HEK293 (cell line): ENCODE results near the gene OR14I1.

ENCODE experiments used
- CTCF ChIA-PET: fragments of 350-600 bp; formaldehyde crosslinking; extraction: SDS; loops from one replicate; lab custom pipeline; 2021; ENCODE audit warnings: antibody characterized with exemption; lab: Yijun Ruan, JAX
- POLR2A ChIA-PET: fragments of 300-600 bp; formaldehyde crosslinking; extraction: SDS; loops from one replicate; lab custom pipeline; 2020; ENCODE audit warnings: antibody characterized with exemption, inconsistent platforms; lab: Yijun Ruan, JAX
- H3K27ac ChIP-seq: fragments of 200-500 bp; sonication (Bioruptor generic); 2 replicates; pipeline ENCODE4 v1.5.1; 2014; ENCODE audit warnings: low read depth, low read length, control low read depth, inconsistent platforms; ENCODE audit errors: extremely low read depth
- H3K36me3 ChIP-seq, 2 experiments: fragments of 200-500 bp in 1 of 2; sonication (Bioruptor generic) in 1 of 2; 1 replicate in 1 of 2; 2 replicates in 1 of 2; pipeline ENCODE4 v1.5.1; 2014 to 2017; ENCODE audit warnings: inconsistent platforms in 2 of 2, low read length in 2 of 2; ENCODE audit not compliant: control insufficient read depth in 2 of 2, insufficient read depth in 1 of 2
- H3K4me1 ChIP-seq: fragments of 200-500 bp; sonication (Bioruptor generic); 2 replicates; pipeline ENCODE4 v1.5.1; 2014; ENCODE audit warnings: mild to moderate bottlenecking, low read length, inconsistent platforms; ENCODE audit not compliant: control insufficient read depth, insufficient read depth
- H3K4me3 ChIP-seq: 2 replicates; pipeline ENCODE4 v1.5.1; 2011; ENCODE audit warnings: low read depth, mild to moderate bottlenecking, control low read depth, low read length, moderate library complexity
- H3K9me3 ChIP-seq: fragments of 200-500 bp; sonication (Bioruptor generic); 2 replicates; pipeline ENCODE4 v1.5.1; 2014; ENCODE audit warnings: low read depth, low read length, inconsistent platforms; ENCODE audit not compliant: control insufficient read depth, insufficient read depth
- ELK4 ChIP-seq: IDR thresholded peaks from 2 replicates; pipeline ENCODE4 v1.6.1; 2011; ENCODE audit warnings: mild to moderate bottlenecking, low read depth, low read length, borderline replicate concordance
- HOXA7 ChIP-seq: sonication (generic); formaldehyde crosslinking; IDR thresholded peaks from 2 replicates; pipeline ENCODE4 v1.8.1; 2022; ENCODE audit warnings: missing genetic modification reagents, borderline replicate concordance
- RBAK ChIP-seq: fragments of 450-650 bp; formaldehyde crosslinking; IDR thresholded peaks from 2 replicates; pipeline ENCODE4 v1.5.1; 2016; ENCODE audit warnings: missing biosample characterization, missing genetic modification characterization
- SCRT1 ChIP-seq: fragments of 450-650 bp; formaldehyde crosslinking; IDR thresholded peaks from 2 replicates; pipeline ENCODE4 v1.5.1; 2016; ENCODE audit warnings: missing biosample characterization, missing genetic modification characterization, borderline replicate concordance
- TCF7L2 ChIP-seq: IDR thresholded peaks from 2 replicates; pipeline ENCODE4 v1.6.1; 2011; ENCODE audit warnings: low read depth, mild to moderate bottlenecking, inconsistent platforms, low read length, moderate library complexity, borderline replicate concordance
- YY2 ChIP-seq: fragments of 450-650 bp; formaldehyde crosslinking; IDR thresholded peaks from 2 replicates; pipeline ENCODE4 v1.5.1; 2016; ENCODE audit warnings: missing biosample characterization, missing genetic modification characterization
- ZNF132 ChIP-seq: fragments of 450-650 bp; formaldehyde crosslinking; IDR thresholded peaks from 2 replicates; pipeline ENCODE4 v1.5.1; 2017; ENCODE audit warnings: missing biosample characterization, missing genetic modification characterization, borderline replicate concordance
- ZNF146 ChIP-seq: fragments of 450-650 bp; formaldehyde crosslinking; IDR thresholded peaks from 2 replicates; pipeline ENCODE4 v1.5.1; 2016; ENCODE audit warnings: missing biosample characterization, missing genetic modification characterization
- ZNF157 ChIP-seq: fragments of 450-650 bp; formaldehyde crosslinking; IDR thresholded peaks from 2 replicates; pipeline ENCODE4 v1.5.1; 2016; ENCODE audit warnings: missing biosample characterization, missing genetic modification characterization
- ZNF211 ChIP-seq: fragments of 450-650 bp; formaldehyde crosslinking; IDR thresholded peaks from 2 replicates; pipeline ENCODE4 v1.5.1; 2016; ENCODE audit warnings: low read depth, missing biosample characterization, missing genetic modification characterization
- ZNF274 ChIP-seq, 2 experiments: fragments of 200-500 bp in 1 of 2; fragments of 450-650 bp in 1 of 2; sonication (Bioruptor generic) in 1 of 2; formaldehyde crosslinking in 1 of 2; IDR thresholded peaks; 2 replicates each; pipeline versions ENCODE4 v1.5.1 to v1.6.1; 2014 to 2016; ENCODE audit warnings: borderline replicate concordance in 1 of 2, inconsistent platforms in 1 of 2, low read length in 1 of 2, missing biosample characterization in 1 of 2, missing genetic modification characterization in 1 of 2
- ZNF404 ChIP-seq: fragments of 450-650 bp; formaldehyde crosslinking; IDR thresholded peaks from 2 replicates; pipeline ENCODE4 v1.5.1; 2017; ENCODE audit warnings: missing biosample characterization, missing genetic modification characterization
- ZNF416 ChIP-seq: fragments of 450-650 bp; formaldehyde crosslinking; IDR thresholded peaks from 2 replicates; pipeline ENCODE4 v1.5.1; 2016; ENCODE audit warnings: missing biosample characterization, missing genetic modification characterization
- ZNF426 ChIP-seq: fragments of 450-650 bp; formaldehyde crosslinking; IDR thresholded peaks from 2 replicates; pipeline ENCODE4 v1.5.1; 2017; ENCODE audit warnings: missing biosample characterization, missing genetic modification characterization, mild to moderate bottlenecking, inconsistent platforms, moderate library complexity
- ZNF514 ChIP-seq: fragments of 450-650 bp; formaldehyde crosslinking; IDR thresholded peaks from 2 replicates; pipeline ENCODE4 v1.5.1; 2016; ENCODE audit warnings: missing biosample characterization, missing genetic modification characterization
- ZNF521 ChIP-seq: fragments of 450-650 bp; formaldehyde crosslinking; IDR thresholded peaks from 2 replicates; pipeline ENCODE4 v1.5.1; 2017; ENCODE audit warnings: missing biosample characterization, mild to moderate bottlenecking, missing genetic modification characterization
- ZNF670 ChIP-seq: fragments of 450-650 bp; formaldehyde crosslinking; IDR thresholded peaks from 2 replicates; pipeline ENCODE4 v1.5.1; 2016; ENCODE audit warnings: missing biosample characterization, missing genetic modification characterization, low read depth
- ZNF704 ChIP-seq: fragments of 450-650 bp; formaldehyde crosslinking; IDR thresholded peaks from 2 replicates; pipeline ENCODE4 v1.5.1; 2016; ENCODE audit warnings: missing biosample characterization, missing genetic modification characterization
- ZNF837 ChIP-seq: fragments of 450-650 bp; formaldehyde crosslinking; IDR thresholded peaks from 2 replicates; pipeline ENCODE4 v1.5.1; 2016; ENCODE audit warnings: missing biosample characterization, missing genetic modification characterization
- TF ChIP-seq, protein P1 (sequence below): fragments of 450-650 bp; formaldehyde crosslinking; IDR thresholded peaks from 2 replicates; pipeline ENCODE4 v1.5.1; 2016; ENCODE audit warnings: missing biosample characterization, missing genetic modification characterization
- TF ChIP-seq, protein P2 (sequence below): fragments of 450-650 bp; formaldehyde crosslinking; IDR thresholded peaks from 2 replicates; pipeline ENCODE4 v1.5.1; 2017; ENCODE audit warnings: missing biosample characterization, missing genetic modification characterization
- TF ChIP-seq, protein P3 (sequence below): fragments of 450-650 bp; formaldehyde crosslinking; IDR thresholded peaks from 2 replicates; pipeline ENCODE4 v1.5.1; 2016; ENCODE audit warnings: missing biosample characterization, missing genetic modification characterization, low read depth
- TF ChIP-seq, protein P4 (sequence below): fragments of 450-650 bp; formaldehyde crosslinking; IDR thresholded peaks from 2 replicates; pipeline ENCODE4; 2016; ENCODE audit warnings: missing biosample characterization, missing genetic modification characterization

OR14I1 gene

DNA sequence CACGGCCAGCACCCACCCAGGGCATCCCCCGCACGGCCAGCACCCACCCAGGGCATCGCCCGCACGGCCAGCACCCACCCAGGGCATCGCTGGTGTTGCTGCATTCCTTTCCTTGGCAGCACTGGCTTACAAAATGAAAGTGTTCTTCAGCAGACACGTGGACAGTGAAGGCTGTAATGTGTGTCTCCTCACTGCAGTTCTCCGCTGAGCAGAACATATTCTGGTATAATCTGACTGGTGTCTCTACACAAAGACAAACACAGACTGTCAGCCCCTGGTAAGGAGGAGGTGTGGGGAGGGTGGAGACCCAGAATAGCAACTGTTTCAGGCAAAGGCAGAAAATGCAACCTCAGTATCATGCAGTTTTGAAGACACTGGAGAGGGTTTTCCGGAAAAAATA is 45.6 kb upstream of the OR14I1 start:
- H3K27ac ChIP-seq = no peak overlapping the region
- H3K9me3 ChIP-seq = no peaks in the 10 kb centered on the region
- TF ChIP-seq ZNF426 (tag by site-specific recombination) (no peak), ZNF521 (tag by site-specific recombination) (no peak), RBAK (tag by site-specific recombination) (no peak), ZNF404 (tag by site-specific recombination) (no peak), TCF7L2 (no peak), YY2 (tag by site-specific recombination) (no peak), ZNF132 (tag by site-specific recombination) (no peak), ELK4 (no peak)
- no peaks in the 10 kb centered on the region for H3K4me1 ChIP-seq
- no peaks in the 10 kb centered on the region for H3K36me3 ChIP-seq
- ChIA-PET POLR2A (no interaction called here), CTCF (no interaction called here)
- no peak overlapping the region for H3K4me3 ChIP-seq

GRCh38 chr1:248740876-248741275 is 38.3 kb upstream of the OR14I1 start:
- H3K36me3 ChIP-seq = no peaks in the 10 kb centered on the region
- H3K4me1 ChIP-seq = no peaks in the 10 kb centered on the region
- H3K4me3 ChIP-seq = no peak overlapping the region
- H3K9me3 ChIP-seq = no peaks in the 10 kb centered on the region
- H3K27ac ChIP-seq = no peak overlapping the region
- ChIA-PET POLR2A (no interaction called here), CTCF (no interaction called here)
- no peak for TF ChIP-seq SCRT1
- TF ChIP-seq, protein P1, sequence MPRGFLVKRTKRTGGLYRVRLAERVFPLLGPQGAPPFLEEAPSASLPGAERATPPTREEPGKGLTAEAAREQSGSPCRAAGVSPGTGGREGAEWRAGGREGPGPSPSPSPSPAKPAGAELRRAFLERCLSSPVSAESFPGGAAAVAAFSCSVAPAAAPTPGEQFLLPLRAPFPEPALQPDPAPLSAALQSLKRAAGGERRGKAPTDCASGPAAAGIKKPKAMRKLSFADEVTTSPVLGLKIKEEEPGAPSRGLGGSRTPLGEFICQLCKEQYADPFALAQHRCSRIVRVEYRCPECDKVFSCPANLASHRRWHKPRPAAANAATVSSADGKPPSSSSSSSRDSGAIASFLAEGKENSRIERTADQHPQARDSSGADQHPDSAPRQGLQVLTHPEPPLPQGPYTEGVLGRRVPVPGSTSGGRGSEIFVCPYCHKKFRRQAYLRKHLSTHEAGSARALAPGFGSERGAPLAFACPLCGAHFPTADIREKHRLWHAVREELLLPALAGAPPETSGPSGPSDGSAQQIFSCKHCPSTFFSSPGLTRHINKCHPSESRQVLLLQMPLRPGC (tag by site-specific recombination) = no peak
- no peak for TF ChIP-seq HOXA7 (CRISPR knock-in tag)
- TF ChIP-seq ZNF146 (tag by site-specific recombination) = no peak
- no peak for TF ChIP-seq ZNF704 (tag by site-specific recombination)
- no peak for TF ChIP-seq ZNF670
- TF ChIP-seq ZNF837 = no peak
- TF ChIP-seq ZNF157 = no peak
- no peak for TF ChIP-seq ZNF514 (tag by site-specific recombination)

DNA sequence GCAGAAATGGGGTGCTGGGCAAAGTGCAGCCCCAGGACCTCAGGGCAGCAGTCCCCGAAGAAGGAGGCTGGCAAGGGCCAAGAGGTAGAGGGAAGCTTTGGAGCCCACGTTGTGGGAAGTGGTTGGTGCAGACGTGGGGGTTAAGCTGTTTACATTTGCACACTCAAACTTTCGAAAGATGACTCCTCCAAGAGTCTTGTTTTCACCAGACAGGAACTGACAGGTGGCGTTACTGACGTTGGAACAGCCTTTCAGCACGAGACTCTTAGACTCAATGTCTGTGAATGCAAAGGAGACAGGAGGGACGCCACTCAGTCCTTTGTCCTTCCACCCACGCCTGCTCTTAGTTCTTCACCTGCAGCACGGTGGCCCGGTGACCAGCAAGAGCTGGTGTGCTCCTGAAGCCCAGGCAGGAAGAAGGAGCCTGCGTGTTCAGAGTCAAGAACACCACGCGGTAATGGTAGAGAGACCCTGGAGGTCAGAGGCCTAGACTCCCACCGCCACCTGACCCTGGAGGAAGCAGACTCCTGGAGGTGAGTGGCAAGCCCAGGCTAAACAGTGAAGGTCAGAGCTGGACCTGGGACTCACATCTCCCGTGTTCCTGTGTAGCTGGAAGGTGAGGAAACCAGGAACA is 37.1 kb upstream of the OR14I1 start:
- no peaks in the 10 kb centered on the region for H3K36me3 ChIP-seq
- no peak overlapping the region for H3K27ac ChIP-seq
- H3K4me1 ChIP-seq = no peaks in the 10 kb centered on the region
- CTCF ChIA-PET = no interaction called here
- no peak overlapping the region for H3K4me3 ChIP-seq
- no peaks in the 10 kb centered on the region for H3K9me3 ChIP-seq
- POLR2A ChIA-PET = no interaction called here
- TF ChIP-seq ZNF416 (no peak), ZNF274 (IDR thresholded peaks at IDR 0.05; ENCODE audit: low read length) (no peak), ZNF274 (tag by site-specific recombination; IDR thresholded peaks at IDR 0.05; ENCODE audit: borderline replicate concordance) (no peak), ZNF211 (tag by site-specific recombination) (no peak)
- TF ChIP-seq, protein P2, sequence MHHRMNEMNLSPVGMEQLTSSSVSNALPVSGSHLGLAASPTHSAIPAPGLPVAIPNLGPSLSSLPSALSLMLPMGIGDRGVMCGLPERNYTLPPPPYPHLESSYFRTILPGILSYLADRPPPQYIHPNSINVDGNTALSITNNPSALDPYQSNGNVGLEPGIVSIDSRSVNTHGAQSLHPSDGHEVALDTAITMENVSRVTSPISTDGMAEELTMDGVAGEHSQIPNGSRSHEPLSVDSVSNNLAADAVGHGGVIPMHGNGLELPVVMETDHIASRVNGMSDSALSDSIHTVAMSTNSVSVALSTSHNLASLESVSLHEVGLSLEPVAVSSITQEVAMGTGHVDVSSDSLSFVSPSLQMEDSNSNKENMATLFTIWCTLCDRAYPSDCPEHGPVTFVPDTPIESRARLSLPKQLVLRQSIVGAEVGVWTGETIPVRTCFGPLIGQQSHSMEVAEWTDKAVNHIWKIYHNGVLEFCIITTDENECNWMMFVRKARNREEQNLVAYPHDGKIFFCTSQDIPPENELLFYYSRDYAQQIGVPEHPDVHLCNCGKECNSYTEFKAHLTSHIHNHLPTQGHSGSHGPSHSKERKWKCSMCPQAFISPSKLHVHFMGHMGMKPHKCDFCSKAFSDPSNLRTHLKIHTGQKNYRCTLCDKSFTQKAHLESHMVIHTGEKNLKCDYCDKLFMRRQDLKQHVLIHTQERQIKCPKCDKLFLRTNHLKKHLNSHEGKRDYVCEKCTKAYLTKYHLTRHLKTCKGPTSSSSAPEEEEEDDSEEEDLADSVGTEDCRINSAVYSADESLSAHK = no peak
- TF ChIP-seq, protein P3, sequence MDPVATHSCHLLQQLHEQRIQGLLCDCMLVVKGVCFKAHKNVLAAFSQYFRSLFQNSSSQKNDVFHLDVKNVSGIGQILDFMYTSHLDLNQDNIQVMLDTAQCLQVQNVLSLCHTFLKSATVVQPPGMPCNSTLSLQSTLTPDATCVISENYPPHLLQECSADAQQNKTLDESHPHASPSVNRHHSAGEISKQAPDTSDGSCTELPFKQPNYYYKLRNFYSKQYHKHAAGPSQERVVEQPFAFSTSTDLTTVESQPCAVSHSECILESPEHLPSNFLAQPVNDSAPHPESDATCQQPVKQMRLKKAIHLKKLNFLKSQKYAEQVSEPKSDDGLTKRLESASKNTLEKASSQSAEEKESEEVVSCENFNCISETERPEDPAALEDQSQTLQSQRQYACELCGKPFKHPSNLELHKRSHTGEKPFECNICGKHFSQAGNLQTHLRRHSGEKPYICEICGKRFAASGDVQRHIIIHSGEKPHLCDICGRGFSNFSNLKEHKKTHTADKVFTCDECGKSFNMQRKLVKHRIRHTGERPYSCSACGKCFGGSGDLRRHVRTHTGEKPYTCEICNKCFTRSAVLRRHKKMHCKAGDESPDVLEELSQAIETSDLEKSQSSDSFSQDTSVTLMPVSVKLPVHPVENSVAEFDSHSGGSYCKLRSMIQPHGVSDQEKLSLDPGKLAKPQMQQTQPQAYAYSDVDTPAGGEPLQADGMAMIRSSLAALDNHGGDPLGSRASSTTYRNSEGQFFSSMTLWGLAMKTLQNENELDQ (tag by site-specific recombination) = no peak
- TF ChIP-seq, protein P4, sequence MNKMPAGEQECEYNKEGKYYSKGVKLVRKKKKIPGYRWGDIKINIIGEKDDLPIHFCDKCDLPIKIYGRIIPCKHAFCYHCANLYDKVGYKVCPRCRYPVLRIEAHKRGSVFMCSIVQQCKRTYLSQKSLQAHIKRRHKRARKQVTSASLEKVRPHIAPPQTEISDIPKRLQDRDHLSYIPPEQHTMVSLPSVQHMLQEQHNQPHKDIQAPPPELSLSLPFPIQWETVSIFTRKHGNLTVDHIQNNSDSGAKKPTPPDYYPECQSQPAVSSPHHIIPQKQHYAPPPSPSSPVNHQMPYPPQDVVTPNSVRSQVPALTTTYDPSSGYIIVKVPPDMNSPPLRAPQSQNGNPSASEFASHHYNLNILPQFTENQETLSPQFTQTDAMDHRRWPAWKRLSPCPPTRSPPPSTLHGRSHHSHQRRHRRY = no peak
